GM23338 (cell line): ENCODE data around the gene DNAH8.

Source experiments
- CTCF ChIP-seq, 2 experiments: fragments of 200-600 bp in 1 of 2; sonication (generic) in 1 of 2; conservative IDR thresholded peaks; 2 replicates each; pipeline versions ENCODE4 v1.5.1 to v1.6.1; 2016 to 2017; ENCODE audit warnings: antibody characterized with exemption in 2 of 2, low read depth in 2 of 2, mild to moderate bottlenecking in 2 of 2, moderate library complexity in 1 of 2
- EZH2 ChIP-seq: fragments of 200-600 bp; sonication (generic); IDR thresholded peaks from one replicate; pipeline ENCODE4 v1.8.0; 2017; ENCODE audit warnings: antibody characterized with exemption, mild to moderate bottlenecking, low read depth; ENCODE audit not compliant: unreplicated experiment
- JUNB ChIP-seq: IDR thresholded peaks from one replicate; pipeline ENCODE4 v1.6.1; 2016; ENCODE audit warnings: antibody characterized with exemption; ENCODE audit not compliant: unreplicated experiment
- REST ChIP-seq: IDR thresholded peaks from one replicate; pipeline ENCODE4 v1.6.1; 2018; ENCODE audit warnings: antibody characterized with exemption; ENCODE audit not compliant: unreplicated experiment

- TF ChIP-seq REST: no peak
- no peak for TF ChIP-seq CTCF (conservative IDR thresholded peaks at IDR 0.05; ENCODE audit: low read depth in 2 of 2)
- no peak for TF ChIP-seq EZH2
- no peak for TF ChIP-seq JUNB
These were observed 100.1 kb downstream of the DNAH8 start for GRCh38 chr6:38815250-38815649.
